Upper lobe of left lung (tissue), 4 donors: ENCODE data around the gene KRAS.

Experiments
- EP300 ChIP-seq, 4 donors: sonication (generic); formaldehyde crosslinking; IDR thresholded peaks; one replicate each; pipeline ENCODE4 v1.5.1; 2017; ENCODE audit warnings: antibody characterized with exemption in 4 of 4, control low read depth in 2 of 4
- POLR2A ChIP-seq, 4 donors: fragments of 450-650 bp; IDR thresholded peaks; one replicate each; pipeline ENCODE4 v1.5.1; 2016 to 2017; ENCODE audit warnings: antibody characterized with exemption in 4 of 4, mild to moderate bottlenecking in 2 of 4
- TF ChIP-seq, protein P1 (sequence below), 6 experiments: fragments of 450-650 bp in 4 of 6; fragments of 200-600 bp in 2 of 6; sonication (generic) in 2 of 6; IDR thresholded peaks; one replicate each; pipeline ENCODE4 v1.5.1; 2016 to 2019; ENCODE audit warnings: antibody characterized with exemption in 6 of 6

DNA sequence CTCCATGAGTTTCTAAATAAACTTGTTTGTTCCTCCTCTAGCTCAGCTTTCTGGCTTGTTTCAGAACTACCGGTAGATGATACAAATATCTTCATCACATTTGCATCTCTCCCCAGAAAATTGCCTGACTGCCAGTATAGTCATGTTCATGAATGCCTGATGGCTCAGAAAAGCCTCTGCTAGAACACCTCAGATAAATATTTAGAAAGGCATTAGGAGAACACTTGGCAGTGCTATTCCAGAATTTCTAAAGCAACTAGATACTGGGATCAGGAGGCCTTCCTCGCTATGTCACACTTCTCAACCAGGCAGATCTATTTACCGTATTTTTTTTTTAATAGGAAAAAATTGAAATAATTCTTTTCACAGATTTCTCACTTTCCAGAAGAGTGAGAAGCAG is 32.3 kb upstream of the KRAS start:
- TF ChIP-seq, protein P1, sequence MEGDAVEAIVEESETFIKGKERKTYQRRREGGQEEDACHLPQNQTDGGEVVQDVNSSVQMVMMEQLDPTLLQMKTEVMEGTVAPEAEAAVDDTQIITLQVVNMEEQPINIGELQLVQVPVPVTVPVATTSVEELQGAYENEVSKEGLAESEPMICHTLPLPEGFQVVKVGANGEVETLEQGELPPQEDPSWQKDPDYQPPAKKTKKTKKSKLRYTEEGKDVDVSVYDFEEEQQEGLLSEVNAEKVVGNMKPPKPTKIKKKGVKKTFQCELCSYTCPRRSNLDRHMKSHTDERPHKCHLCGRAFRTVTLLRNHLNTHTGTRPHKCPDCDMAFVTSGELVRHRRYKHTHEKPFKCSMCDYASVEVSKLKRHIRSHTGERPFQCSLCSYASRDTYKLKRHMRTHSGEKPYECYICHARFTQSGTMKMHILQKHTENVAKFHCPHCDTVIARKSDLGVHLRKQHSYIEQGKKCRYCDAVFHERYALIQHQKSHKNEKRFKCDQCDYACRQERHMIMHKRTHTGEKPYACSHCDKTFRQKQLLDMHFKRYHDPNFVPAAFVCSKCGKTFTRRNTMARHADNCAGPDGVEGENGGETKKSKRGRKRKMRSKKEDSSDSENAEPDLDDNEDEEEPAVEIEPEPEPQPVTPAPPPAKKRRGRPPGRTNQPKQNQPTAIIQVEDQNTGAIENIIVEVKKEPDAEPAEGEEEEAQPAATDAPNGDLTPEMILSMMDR (IDR thresholded peaks at IDR 0.05), result no peak
- no peak for TF ChIP-seq POLR2A (IDR thresholded peaks at IDR 0.05)
- TF ChIP-seq EP300 (IDR thresholded peaks at IDR 0.05), result no peak
